CD14-positive monocyte (primary cell): ENCODE data around the gene AP1S2. TPM values are rescaled to one million over a fixed set of nuclear protein-coding genes. Genes with fewer than 3 reads are reported as not detected.

Experiments used
- DNase-seq, 3 donors: peaks; one replicate each; pipeline ENCODE4 v3.0.0-alpha.2; 2011 to 2022
- H2AFZ ChIP-seq: 2 replicates; pipeline ENCODE4 v1.6.0; 2012; ENCODE audit warnings: mild to moderate bottlenecking, low read depth, low read length, inconsistent platforms; ENCODE audit not compliant: insufficient read depth, poor library complexity, severe bottlenecking
- H3K27ac ChIP-seq, 2 donors: 1 replicate in 1 of 2; 2 replicates in 1 of 2; pipeline ENCODE4 v1.5.1; 2012 to 2013; ENCODE audit warnings: low read length in 2 of 2, control low read depth in 1 of 2, inconsistent platforms in 1 of 2, low read depth in 1 of 2, mild to moderate bottlenecking in 1 of 2
- H3K27me3 ChIP-seq, 2 donors: one replicate each; pipeline versions ENCODE4 v1.6.0 to v1.6.1; 2011 to 2013; ENCODE audit warnings: low read length in 2 of 2; ENCODE audit not compliant: control insufficient read depth in 2 of 2, insufficient read depth in 2 of 2
- H3K36me3 ChIP-seq, 2 donors: replicated peaks in 1 of 2; 1 replicate in 1 of 2; 2 replicates in 1 of 2; pipeline versions ENCODE4 v1.5.1 to v1.6.1; 2012 to 2013; ENCODE audit warnings: low read length in 2 of 2, control low read depth in 1 of 2, inconsistent platforms in 1 of 2, mild to moderate bottlenecking in 1 of 2; ENCODE audit not compliant: insufficient read depth in 2 of 2, control insufficient read depth in 1 of 2
- H3K4me1 ChIP-seq, 2 donors: 1 replicate in 1 of 2; 2 replicates in 1 of 2; pipeline versions ENCODE4 v1.5.1 to v1.6.1; 2012 to 2013; ENCODE audit warnings: low read length in 2 of 2, control low read depth in 1 of 2, inconsistent platforms in 1 of 2, mild to moderate bottlenecking in 1 of 2, moderate library complexity in 1 of 2; ENCODE audit not compliant: insufficient read depth in 2 of 2, control insufficient read depth in 1 of 2
- H3K4me2 ChIP-seq: replicated peaks from 2 replicates; pipeline ENCODE3; 2012; ENCODE audit warnings: low read length, moderate library complexity, mild to moderate bottlenecking; ENCODE audit not compliant: poor library complexity, severe bottlenecking; ENCODE audit errors: extremely low read depth
- H3K4me3 ChIP-seq, 3 experiments: fragments of 200-600 bp in 1 of 3; sonication (generic) in 1 of 3; replicated peaks in 1 of 3; 1 replicate in 2 of 3; 2 replicates in 1 of 3; pipeline ENCODE4 v1.5.1; 2011 to 2013; ENCODE audit warnings: low read length in 3 of 3, mild to moderate bottlenecking in 3 of 3, control low read depth in 2 of 3, low read depth in 2 of 3, inconsistent platforms in 1 of 3, moderate library complexity in 1 of 3
- H3K79me2 ChIP-seq: 2 replicates; pipeline ENCODE4 v1.6.0; 2012; ENCODE audit warnings: mild to moderate bottlenecking, control low read depth, inconsistent platforms, low read length, moderate library complexity; ENCODE audit not compliant: insufficient read depth
- H3K9ac ChIP-seq: 2 replicates; pipeline ENCODE4 v1.6.0; 2017; ENCODE audit warnings: low read length, mild to moderate bottlenecking; ENCODE audit not compliant: insufficient read depth, poor library complexity, severe bottlenecking
- H3K9me3 ChIP-seq, 2 donors: replicated peaks in 1 of 2; 1 replicate in 1 of 2; 2 replicates in 1 of 2; pipeline versions ENCODE4 v1.5.1 to v1.6.1; 2012 to 2013; ENCODE audit warnings: low read length in 2 of 2, control low read depth in 1 of 2; ENCODE audit not compliant: control insufficient read depth in 1 of 2, insufficient read depth in 1 of 2
- H4K20me1 ChIP-seq: 2 replicates; pipeline ENCODE4 v1.6.0; 2012; ENCODE audit warnings: mild to moderate bottlenecking, low read length, control low read depth, moderate library complexity; ENCODE audit not compliant: insufficient read depth
- H3K27ac Mint-ChIP-seq, 7 donors: one replicate each; pipeline ENCODE4 v1.8.0; 2020; ENCODE audit warnings: mild to moderate bottlenecking in 7 of 7, mixed read lengths in 7 of 7, moderate library complexity in 6 of 7, inconsistent platforms in 2 of 7
- H3K27me3 Mint-ChIP-seq, 3 donors: one replicate each; pipeline ENCODE4 v1.8.0; 2021 to 2022; ENCODE audit warnings: low read depth in 3 of 3, mild to moderate bottlenecking in 3 of 3, mixed read lengths in 3 of 3, moderate library complexity in 3 of 3, inconsistent platforms in 1 of 3
- H3K36me3 Mint-ChIP-seq, 2 donors: one replicate each; pipeline ENCODE4 v1.8.0; 2020; ENCODE audit warnings: mixed read lengths in 2 of 2, inconsistent platforms in 1 of 2, mild to moderate bottlenecking in 1 of 2
- H3K4me1 Mint-ChIP-seq: one replicate; pipeline ENCODE4 v1.8.0; 2020; ENCODE audit warnings: mild to moderate bottlenecking, mixed read lengths
- H3K4me3 Mint-ChIP-seq, 2 donors: one replicate each; pipeline ENCODE4 v1.8.0; 2020; ENCODE audit warnings: mild to moderate bottlenecking in 2 of 2, mixed read lengths in 2 of 2, moderate library complexity in 1 of 2
- H3K9me3 Mint-ChIP-seq, 7 donors: one replicate each; pipeline ENCODE4 v1.8.0; 2020 to 2022; ENCODE audit warnings: mixed read lengths in 7 of 7, mild to moderate bottlenecking in 6 of 7, moderate library complexity in 6 of 7, inconsistent platforms in 2 of 7
- CTCF ChIP-seq: fragments of 200-600 bp; IDR thresholded peaks from one replicate; pipeline ENCODE4 v1.8.0; 2022; ENCODE audit warnings: antibody characterized with exemption, mild to moderate bottlenecking
- WGBS: methylation state at CpG from one replicate; pipeline ENCODE4 v1.1.5; 2013; ENCODE audit warnings: missing lambda C conversion rate; ENCODE audit not compliant: insufficient coverage; 5-methylcytosine and 5-hydroxymethylcytosine counted together
- intact Hi-C, 2 donors: fragments of 100-400 bp; cut with micrococcal nuclease; formaldehyde crosslinking; loops; one replicate each; pipeline versions ENCODE4 v1.15.0 to v1.15.1; 2023
- polyA plus RNA-seq, 3 donors: library from polyadenylated mRNA; depleted of rRNA in 1 of 3; unstranded in 2 of 3; stranded (reverse) in 1 of 3; fragments of 300-500 nt in 2 of 3; fragments of >200 nt in 1 of 3; fragmentation: Illumina TruSeq in 2 of 3; gene quantifications; 1 replicate in 2 of 3; 2 replicates in 1 of 3; pipeline ENCODE4 v1.2.3, GENCODE V29; 2012 to 2021

AP1S2 gene
- polyA plus RNA-seq, 3 donors: 155 to 851 (median 806) TPM

GRCh38 chrX:15853586-15854079 is 980 bp downstream of the AP1S2 start:
- Histone ChIP-seq H3K79me2 (peaks cover 56% of the 10 kb centered on the region), H4K20me1 (peaks cover 52% of the 10 kb centered on the region), H3K4me1 (peaks cover 33 to 78% of the 10 kb centered on the region in 2 donors), H3K9ac (peak overlapping the region; percentile 96), H3K4me2 (peak overlapping the region; percentile 88), H3K27me3 (peaks cover 0 to 46% of the 10 kb centered on the region in 2 donors), H2AFZ (peak overlapping the region; percentile 53), H3K27ac (peak overlapping the region; percentile 50 to 75), H3K9me3 (no peaks in the 10 kb centered on the region), H3K4me3 (peak overlapping the region; percentile 64 to 81 (median 78)), H3K36me3 (peaks cover 21 to 39% of the 10 kb centered on the region in 2 donors)
- Mint-ChIP-seq H3K27ac (peak overlapping the region; percentile 74 to 99 (median 85)), H3K27me3 (peaks cover 0 to 47% (median 1%) of the 10 kb centered on the region in 3 donors), H3K36me3 (peaks cover 33 to 48% of the 10 kb centered on the region in 2 donors), H3K4me3 (peak overlapping the region; percentile 78 to 83), H3K4me1 (peaks cover 45% of the 10 kb centered on the region), H3K9me3 (peaks cover 0 to 9% (median 0%) of the 10 kb centered on the region in 7 donors)
- TF ChIP-seq CTCF: no peak
- DNase-seq: no peak
- WGBS: 42% methylated on average over 4 of the region's 14 CpGs
- intact Hi-C loops: loop anchor here (10.0 kb wide), 4 partner anchors 49 to 261 kb away; no protein-coding TSS in a partner anchor

- intact Hi-C loops: no loop called here
- Mint-ChIP-seq H3K36me3 (peaks cover 64 to 83% of the 10 kb centered on the region in 2 donors), H3K4me3 (peak overlapping the region; percentile 54 to 61), H3K27ac (peak overlapping the region in 6 of 7 donors; percentile 12 to 84 (median 26)), H3K9me3 (peaks cover 0 to 5% (median 0%) of the 10 kb centered on the region in 7 donors), H3K27me3 (peaks cover 0 to 50% (median 0%) of the 10 kb centered on the region in 3 donors), H3K4me1 (peaks cover 58% of the 10 kb centered on the region)
- H3K4me2 ChIP-seq: peak overlapping the region; percentile 9
- peaks cover 97% of the 10 kb centered on the region for H3K79me2 ChIP-seq
- no peak overlapping the region for H2AFZ ChIP-seq
- H3K27ac ChIP-seq: no peak overlapping the region
- H3K36me3 ChIP-seq: peaks cover 49 to 80% of the 10 kb centered on the region in 2 donors
- H3K27me3 ChIP-seq: peaks cover 0 to 57% of the 10 kb centered on the region in 2 donors
- no peak for TF ChIP-seq CTCF
- H3K9ac ChIP-seq: no peak overlapping the region
- no peak overlapping the region for H3K4me3 ChIP-seq
- no peak for DNase-seq
- WGBS: no CpG with 5 or more reads among the region's 5 CpGs
- H3K4me1 ChIP-seq: peaks cover 25 to 78% of the 10 kb centered on the region in 2 donors
- H4K20me1 ChIP-seq: peaks cover 92% of the 10 kb centered on the region
- H3K9me3 ChIP-seq: no peaks in the 10 kb centered on the region
Observed at GRCh38 chrX:15849555-15849954, 5.1 kb downstream of the AP1S2 start.
